ENCODE data around the gene SMC2.

- TF ChIP-seq YY1 (IDR thresholded peaks at IDR 0.05; ENCODE audit: low read depth): no peak
- TF ChIP-seq CEBPB (IDR thresholded peaks at IDR 0.05): no peak
- TF ChIP-seq TAF1 (IDR thresholded peaks at IDR 0.05; ENCODE audit: low read depth): no peak
- no peak for TF ChIP-seq ZBTB7A (IDR thresholded peaks at IDR 0.05; ENCODE audit: low read depth)
- TF ChIP-seq MAX (IDR thresholded peaks at IDR 0.05): no peak
- TF ChIP-seq TCF12 (IDR thresholded peaks at IDR 0.05; ENCODE audit: low read depth): no peak
- no peak for TF ChIP-seq REST (IDR thresholded peaks at IDR 0.05; ENCODE audit: low read depth)
- no peak for TF ChIP-seq EP300 (IDR thresholded peaks at IDR 0.05; ENCODE audit: borderline replicate concordance)
- TF ChIP-seq CREB1 (IDR thresholded peaks at IDR 0.05; ENCODE audit: low read depth): no peak
- no peak for TF ChIP-seq TEAD4 (IDR thresholded peaks at IDR 0.05)
- TF ChIP-seq EGR1 (IDR thresholded peaks at IDR 0.05): no peak
- TF ChIP-seq RAD21 (IDR thresholded peaks at IDR 0.05; ENCODE audit: low read depth): no peak
These were observed 49.4 kb downstream of the SMC2 start for GRCh38 chr9:104143550-104143910.

Measured in Ishikawa (cell line).